Calu3 (cell line): ENCODE data around the gene TRPM8. TPM values are rescaled to one million over a fixed set of nuclear protein-coding genes. Genes with fewer than 3 reads are reported as not detected.

Source experiments
- BruUV-seq: library from RNA; stranded (reverse); fragments of 400-500 nt; replicated peaks from 2 replicates; lab custom pipeline; 2021; lab: Mats Ljungman, UMichigan
- CTCF ChIA-PET: fragments of 300-600 bp; sonication (Branson Sonifier 250); formaldehyde crosslinking; loops from one replicate; lab custom pipeline; 2022; ENCODE audit warnings: antibody characterized with exemption; lab: Charles Lee
- DNase-seq: peaks from one replicate; pipeline ENCODE4 v3.0.0; 2022
- H3K27ac Mint-ChIP-seq: one replicate; pipeline ENCODE4 v1.8.0; 2022; ENCODE audit warnings: mixed read lengths; ENCODE audit not compliant: unreplicated experiment
- H3K27me3 Mint-ChIP-seq: one replicate; pipeline ENCODE4 v1.8.0; 2022; ENCODE audit warnings: mixed read lengths; ENCODE audit not compliant: unreplicated experiment
- H3K36me3 Mint-ChIP-seq: one replicate; pipeline ENCODE4 v1.8.0; 2022; ENCODE audit warnings: mild to moderate bottlenecking, moderate library complexity, mixed read lengths; ENCODE audit not compliant: insufficient read depth, unreplicated experiment
- H3K4me1 Mint-ChIP-seq: one replicate; pipeline ENCODE4 v1.8.0; 2022; ENCODE audit warnings: mild to moderate bottlenecking, low read depth, mixed read lengths; ENCODE audit not compliant: unreplicated experiment
- H3K4me3 Mint-ChIP-seq: one replicate; pipeline ENCODE4 v1.8.0; 2022; ENCODE audit warnings: mild to moderate bottlenecking, low read depth, moderate library complexity, mixed read lengths; ENCODE audit not compliant: unreplicated experiment
- H3K9me3 Mint-ChIP-seq: one replicate; pipeline ENCODE4 v1.8.0; 2022; ENCODE audit warnings: low read depth, mixed read lengths; ENCODE audit not compliant: unreplicated experiment
- intact Hi-C: fragments of 100-400 bp; cut with micrococcal nuclease; formaldehyde crosslinking; loops from one replicate; pipeline ENCODE4 v1.10.0; 2022; ENCODE audit not compliant: unreplicated experiment
- total RNA-seq: library from RNA; stranded (reverse); gene quantifications from 2 replicates; pipeline ENCODE4 v1.2.3, GENCODE V29; 2022
- TF ChIP-seq, protein P1 (sequence below): fragments of 200-600 bp; IDR thresholded peaks from one replicate; pipeline ENCODE4 v1.8.0; 2022; ENCODE audit warnings: antibody characterized with exemption; ENCODE audit not compliant: unreplicated experiment

Gene TRPM8
- total RNA-seq, 1 experiment from 2014 or later: 1.1 TPM

DNA sequence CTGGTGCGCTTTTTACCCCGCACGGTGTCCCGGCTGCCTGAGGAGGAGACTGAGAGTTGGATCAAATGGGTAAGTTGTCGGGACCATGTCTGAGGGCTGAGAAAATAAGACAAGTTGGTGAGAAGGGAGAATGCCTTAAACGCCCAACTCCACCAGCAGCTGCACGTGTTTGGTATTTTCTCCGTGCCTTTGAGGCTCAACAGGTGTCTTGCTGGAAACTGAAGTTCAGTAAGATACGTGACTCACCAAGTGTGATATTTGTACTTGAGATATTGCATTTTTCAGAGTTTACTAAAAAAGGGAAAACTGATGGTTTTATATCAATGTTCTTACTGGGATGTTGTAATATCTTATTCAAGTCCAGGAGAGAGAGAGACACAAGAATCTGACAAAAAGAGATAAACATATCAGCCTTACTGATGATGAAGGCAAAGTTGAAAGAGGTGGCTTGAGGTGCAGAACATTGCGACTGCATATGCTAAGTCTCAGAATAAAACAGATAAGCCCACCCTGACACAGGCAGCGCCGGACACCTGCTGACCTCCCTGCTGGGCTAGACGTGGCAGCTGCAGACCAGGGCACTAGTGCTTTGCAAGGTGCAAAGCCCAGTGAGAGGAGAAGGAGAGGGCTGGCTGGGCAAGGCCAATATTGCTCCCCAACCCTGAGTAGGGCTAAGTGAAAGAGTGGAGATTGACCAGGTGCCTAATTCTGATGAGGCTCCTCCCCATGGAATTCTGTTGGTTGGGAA, 33.1 kb downstream of the TRPM8 start:
- H3K27me3 Mint-ChIP-seq: peaks cover 27% of the 10 kb centered on the region

DNA sequence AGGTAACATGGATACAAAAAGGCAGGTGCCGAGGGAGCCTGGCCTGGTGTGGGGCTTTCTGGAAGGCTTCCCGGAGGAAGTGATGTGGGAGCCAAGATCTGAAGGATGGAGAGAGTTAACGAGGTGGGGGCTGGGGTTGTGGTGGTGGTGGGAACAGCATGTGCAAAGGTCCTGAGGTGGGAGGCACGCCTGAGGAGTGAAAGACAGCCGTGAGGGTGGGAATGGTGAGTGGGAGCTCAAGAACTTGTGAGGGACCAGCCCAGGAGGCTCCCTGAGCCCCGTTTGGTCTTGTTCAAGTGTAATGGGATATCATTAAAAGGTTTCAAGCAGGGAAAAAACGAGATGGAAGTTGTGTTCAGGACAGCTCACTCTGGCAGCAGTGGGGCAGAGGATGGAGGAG, 35.2 kb downstream of the TRPM8 start:
- no TSS peak for BruUV-seq
- intact Hi-C loops: no loop called here
- TF ChIP-seq, protein P1, sequence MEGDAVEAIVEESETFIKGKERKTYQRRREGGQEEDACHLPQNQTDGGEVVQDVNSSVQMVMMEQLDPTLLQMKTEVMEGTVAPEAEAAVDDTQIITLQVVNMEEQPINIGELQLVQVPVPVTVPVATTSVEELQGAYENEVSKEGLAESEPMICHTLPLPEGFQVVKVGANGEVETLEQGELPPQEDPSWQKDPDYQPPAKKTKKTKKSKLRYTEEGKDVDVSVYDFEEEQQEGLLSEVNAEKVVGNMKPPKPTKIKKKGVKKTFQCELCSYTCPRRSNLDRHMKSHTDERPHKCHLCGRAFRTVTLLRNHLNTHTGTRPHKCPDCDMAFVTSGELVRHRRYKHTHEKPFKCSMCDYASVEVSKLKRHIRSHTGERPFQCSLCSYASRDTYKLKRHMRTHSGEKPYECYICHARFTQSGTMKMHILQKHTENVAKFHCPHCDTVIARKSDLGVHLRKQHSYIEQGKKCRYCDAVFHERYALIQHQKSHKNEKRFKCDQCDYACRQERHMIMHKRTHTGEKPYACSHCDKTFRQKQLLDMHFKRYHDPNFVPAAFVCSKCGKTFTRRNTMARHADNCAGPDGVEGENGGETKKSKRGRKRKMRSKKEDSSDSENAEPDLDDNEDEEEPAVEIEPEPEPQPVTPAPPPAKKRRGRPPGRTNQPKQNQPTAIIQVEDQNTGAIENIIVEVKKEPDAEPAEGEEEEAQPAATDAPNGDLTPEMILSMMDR: no peak
- Mint-ChIP-seq H3K9me3 (no peaks in the 10 kb centered on the region), H3K36me3 (no peaks in the 10 kb centered on the region), H3K27ac (no peak overlapping the region), H3K27me3 (peaks cover 27% of the 10 kb centered on the region), H3K4me1 (no peaks in the 10 kb centered on the region), H3K4me3 (no peak overlapping the region)
- CTCF ChIA-PET: no interaction called here
- DNase-seq: no peak

More for the DNA sequence above, 33.1 kb downstream of the TRPM8 start:
- Mint-ChIP-seq H3K4me3 (no peak overlapping the region), H3K9me3 (no peaks in the 10 kb centered on the region), H3K27ac (no peak overlapping the region), H3K4me1 (no peaks in the 10 kb centered on the region), H3K36me3 (no peaks in the 10 kb centered on the region)
- CTCF ChIA-PET: interaction anchor here (0.6 kb wide), 1 partner anchor 287 kb away, joined by 3 read pairs; no protein-coding TSS in a partner anchor
- BruUV-seq: no TSS peak
- intact Hi-C loops: no loop called here
- DNase-seq: no peak
- TF ChIP-seq, protein P1: no peak

DNA sequence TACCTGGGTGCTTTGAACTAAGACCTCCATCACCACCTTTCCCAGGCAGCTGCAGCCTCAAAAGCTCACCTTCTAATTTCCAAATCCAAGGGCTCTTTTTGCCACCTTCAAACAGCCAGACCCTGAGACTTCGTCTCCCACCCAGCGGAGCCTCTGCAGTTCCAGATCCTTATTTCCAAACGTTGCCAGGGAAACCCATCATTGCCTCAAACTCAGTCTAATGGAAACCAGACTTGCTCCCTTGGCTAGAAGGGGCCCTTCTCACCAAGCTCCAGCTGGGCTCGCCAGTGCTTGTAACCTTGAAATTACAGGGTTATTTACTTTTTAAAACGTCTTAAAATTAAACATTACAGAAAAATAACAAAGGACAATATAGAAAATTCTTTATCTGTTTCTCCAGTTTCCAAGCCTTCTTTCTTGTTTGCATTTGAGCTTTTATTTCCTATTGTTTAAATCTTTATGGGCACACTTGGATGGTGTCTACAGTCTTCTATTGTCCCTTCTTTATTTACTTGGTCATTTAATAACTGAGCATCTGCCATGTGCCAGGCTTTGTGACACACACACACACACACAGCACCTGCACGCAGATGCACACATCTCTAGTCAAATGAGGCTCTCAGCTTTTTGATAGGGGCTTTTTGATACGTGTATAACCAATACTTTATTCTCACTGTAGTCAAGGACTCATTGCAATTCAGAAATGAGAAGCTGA, 36.1 kb downstream of the TRPM8 start:
- no peak for DNase-seq
- Mint-ChIP-seq H3K27ac (no peak overlapping the region), H3K36me3 (no peaks in the 10 kb centered on the region), H3K27me3 (peaks cover 27% of the 10 kb centered on the region), H3K9me3 (no peaks in the 10 kb centered on the region), H3K4me3 (no peak overlapping the region), H3K4me1 (no peaks in the 10 kb centered on the region)
- CTCF ChIA-PET: interaction anchor here (0.6 kb wide), 1 partner anchor 15 kb away, joined by 4 read pairs; no protein-coding TSS in a partner anchor
- TF ChIP-seq, protein P1: no peak
- BruUV-seq: no TSS peak
- intact Hi-C loops: no loop called here

DNA sequence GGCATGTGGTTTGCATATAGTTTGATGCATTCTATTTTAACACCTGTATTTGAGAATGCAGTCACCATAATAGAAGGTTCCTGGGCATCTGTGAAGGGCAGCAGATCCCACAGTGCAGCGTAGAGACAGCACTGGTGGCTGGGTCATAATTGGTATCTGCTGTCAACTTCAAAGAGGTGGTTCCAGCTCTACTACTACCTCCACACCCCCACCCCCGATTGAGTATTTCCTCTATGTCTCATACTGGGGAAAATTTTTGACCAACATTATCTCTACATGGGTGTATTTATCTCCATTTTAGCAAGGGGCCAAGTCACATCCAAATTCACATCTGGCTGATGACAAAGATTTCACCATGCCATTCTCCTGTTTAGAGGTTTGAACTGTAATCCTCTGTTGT, 43.0 kb downstream of the TRPM8 start:
- no peak for DNase-seq
- no peaks in the 10 kb centered on the region for H3K36me3 Mint-ChIP-seq
- no peaks in the 10 kb centered on the region for H3K9me3 Mint-ChIP-seq
- CTCF ChIA-PET: no interaction called here
- TF ChIP-seq, protein P1: no peak
- H3K4me1 Mint-ChIP-seq: no peaks in the 10 kb centered on the region
- H3K27me3 Mint-ChIP-seq: no peaks in the 10 kb centered on the region
- intact Hi-C loops: no loop called here
- no TSS peak for BruUV-seq
- H3K27ac Mint-ChIP-seq: no peak overlapping the region
- H3K4me3 Mint-ChIP-seq: no peak overlapping the region
